GM23338 (cell line): Measurements from ENCODE around the gene GFER. TPM values are rescaled to one million over a fixed set of nuclear protein-coding genes. Genes with fewer than 3 reads are reported as not detected.

Source experiments
- ATAC-seq: fragments of 200-7000 bp; cut with Tn5 transposase; 3 replicates; pipeline ENCODE4 v1.9.1; 2020
- DNase-seq: peaks from one replicate; pipeline ENCODE4 v3.0.0-alpha.2; 2015; ENCODE audit warnings: low spot score
- H2AFZ ChIP-seq: fragments of 200-600 bp; sonication (generic); 2 replicates; pipeline ENCODE4 v1.8.0; 2016; ENCODE audit warnings: antibody characterized with exemption, mild to moderate bottlenecking, moderate library complexity
- H3F3A ChIP-seq: fragments of 200-600 bp; sonication (generic); replicated peaks from 2 replicates; pipeline ENCODE4 v1.8.0; 2017; ENCODE audit warnings: antibody characterized with exemption, mixed run types, low read depth
- H3K27ac ChIP-seq: fragments of 200-600 bp; sonication (generic); 2 replicates; pipeline ENCODE4 v1.6.1; 2016; ENCODE audit warnings: low read depth
- H3K27me3 ChIP-seq: fragments of 200-600 bp; sonication (generic); 2 replicates; pipeline ENCODE4 v1.8.0; 2016; ENCODE audit warnings: mild to moderate bottlenecking, mixed run types, moderate library complexity; ENCODE audit not compliant: insufficient read depth
- H3K36me3 ChIP-seq: fragments of 200-600 bp; sonication (generic); 2 replicates; pipeline ENCODE4 v1.8.0; 2016; ENCODE audit warnings: mild to moderate bottlenecking; ENCODE audit not compliant: insufficient read depth
- H3K4me1 ChIP-seq: fragments of 200-600 bp; sonication (generic); 2 replicates; pipeline ENCODE4 v1.8.0; 2016; ENCODE audit warnings: mild to moderate bottlenecking, moderate library complexity; ENCODE audit not compliant: insufficient read depth
- H3K4me2 ChIP-seq: fragments of 200-600 bp; sonication (generic); 2 replicates; pipeline ENCODE4 v1.7.1; 2017; ENCODE audit warnings: mixed run types
- H3K4me3 ChIP-seq: fragments of 200-600 bp; sonication (generic); 2 replicates; pipeline ENCODE4 v1.6.1; 2016; ENCODE audit warnings: mixed run types
- H3K79me2 ChIP-seq: fragments of 200-600 bp; sonication (generic); replicated peaks from 2 replicates; pipeline ENCODE4 v1.8.0; 2017; ENCODE audit warnings: mild to moderate bottlenecking; ENCODE audit not compliant: insufficient read depth
- H3K9me2 ChIP-seq: fragments of 200-600 bp; sonication (generic); 2 replicates; pipeline ENCODE4 v1.8.0; 2017; ENCODE audit not compliant: insufficient read depth
- H4K20me1 ChIP-seq: fragments of 200-600 bp; sonication (generic); replicated peaks from 2 replicates; pipeline ENCODE4 v1.8.0; 2017; ENCODE audit warnings: mild to moderate bottlenecking; ENCODE audit not compliant: insufficient read depth
- H3K27ac Mint-ChIP-seq: 2 replicates; pipeline ENCODE4 v1.8.0; 2020; ENCODE audit warnings: inconsistent platforms, mild to moderate bottlenecking, moderate library complexity, mixed read lengths
- H3K27me3 Mint-ChIP-seq: 3 replicates; pipeline ENCODE4 v1.8.0; 2022; ENCODE audit warnings: low read depth, mild to moderate bottlenecking, moderate library complexity, mixed read lengths, inconsistent platforms; ENCODE audit not compliant: insufficient read depth, poor library complexity
- H3K36me3 Mint-ChIP-seq: 3 replicates; pipeline ENCODE4 v1.8.0; 2021; ENCODE audit warnings: low read depth, mild to moderate bottlenecking, inconsistent platforms, moderate library complexity, mixed read lengths
- H3K4me1 Mint-ChIP-seq: 3 replicates; pipeline ENCODE4 v1.8.0; 2020; ENCODE audit warnings: mild to moderate bottlenecking, inconsistent platforms, mixed read lengths
- H3K4me3 Mint-ChIP-seq: 3 replicates; pipeline ENCODE4 v1.8.0; 2021; ENCODE audit warnings: moderate library complexity, mild to moderate bottlenecking, inconsistent platforms, mixed read lengths
- H3K9me3 Mint-ChIP-seq: 3 replicates; pipeline ENCODE4 v1.8.0; 2020; ENCODE audit warnings: moderate library complexity, mild to moderate bottlenecking, inconsistent platforms, mixed read lengths
- EZH2 ChIP-seq: fragments of 200-600 bp; sonication (generic); IDR thresholded peaks from one replicate; pipeline ENCODE4 v1.8.0; 2017; ENCODE audit warnings: antibody characterized with exemption, mild to moderate bottlenecking, low read depth; ENCODE audit not compliant: unreplicated experiment
- EZH2phosphoT487 ChIP-seq: fragments of 200-600 bp; sonication (generic); IDR thresholded peaks from one replicate; pipeline ENCODE4 v1.8.1; 2018; ENCODE audit warnings: antibody characterized with exemption; ENCODE audit not compliant: unreplicated experiment
- NANOG ChIP-seq: IDR thresholded peaks from 2 replicates; pipeline ENCODE4 v1.6.1; 2016; ENCODE audit warnings: antibody characterized with exemption, borderline replicate concordance
- POLR2AphosphoS5 ChIP-seq: IDR thresholded peaks from 2 replicates; pipeline ENCODE4 v1.6.1; 2016; ENCODE audit warnings: antibody characterized with exemption, low read depth
- STAT1 ChIP-seq: IDR thresholded peaks from one replicate; pipeline ENCODE4 v1.6.1; 2016; ENCODE audit warnings: antibody characterized with exemption; ENCODE audit not compliant: unreplicated experiment
- ZNF114 ChIP-seq: fragments of 250-450 bp; sonication (Bioruptor Pico); IDR thresholded peaks from 2 replicates; pipeline ENCODE4 v1.5.0; 2020; ENCODE audit warnings: mild to moderate bottlenecking, moderate library complexity
- ZNF331 ChIP-seq: fragments of 250-450 bp; sonication (Bioruptor Pico); IDR thresholded peaks from 2 replicates; pipeline ENCODE4 v1.5.0; 2020; ENCODE audit warnings: low read depth, mild to moderate bottlenecking, moderate library complexity
- polyA plus RNA-seq: library from polyadenylated mRNA; unstranded; fragments of >200 nt; fragmentation: Nextera tagmentation; extraction: Ambion mirVana; gene quantifications from 2 replicates; pipeline ENCODE4 v1.2.1, GENCODE V29; 2016
- total RNA-seq: library from RNA; depleted of rRNA; stranded (reverse); fragments of >200 nt; shearing (Covaris generic); gene quantifications from 2 replicates; pipeline ENCODE4 v1.2.3, GENCODE V29; 2014
- TF ChIP-seq, protein P1 (sequence below), 2 experiments: fragments of 200-600 bp in 1 of 2; sonication (generic) in 1 of 2; conservative IDR thresholded peaks; 2 replicates each; pipeline versions ENCODE4 v1.5.1 to v1.6.1; 2016 to 2017; ENCODE audit warnings: antibody characterized with exemption in 2 of 2, low read depth in 2 of 2, mild to moderate bottlenecking in 2 of 2, moderate library complexity in 1 of 2
- TF ChIP-seq, protein P2 (sequence below): IDR thresholded peaks from 2 replicates; pipeline ENCODE4 v1.6.1; 2016; ENCODE audit warnings: antibody characterized with exemption
- TF ChIP-seq, protein P3 (sequence below): fragments of 250-450 bp; sonication (Bioruptor Pico); IDR thresholded peaks from 2 replicates; pipeline ENCODE4 v1.5.0; 2020; ENCODE audit warnings: mild to moderate bottlenecking, moderate library complexity

GFER gene
- total and polyA plus RNA-seq, 2 experiments from 2014 or later: 40.1 to 64.5 TPM

DNA sequence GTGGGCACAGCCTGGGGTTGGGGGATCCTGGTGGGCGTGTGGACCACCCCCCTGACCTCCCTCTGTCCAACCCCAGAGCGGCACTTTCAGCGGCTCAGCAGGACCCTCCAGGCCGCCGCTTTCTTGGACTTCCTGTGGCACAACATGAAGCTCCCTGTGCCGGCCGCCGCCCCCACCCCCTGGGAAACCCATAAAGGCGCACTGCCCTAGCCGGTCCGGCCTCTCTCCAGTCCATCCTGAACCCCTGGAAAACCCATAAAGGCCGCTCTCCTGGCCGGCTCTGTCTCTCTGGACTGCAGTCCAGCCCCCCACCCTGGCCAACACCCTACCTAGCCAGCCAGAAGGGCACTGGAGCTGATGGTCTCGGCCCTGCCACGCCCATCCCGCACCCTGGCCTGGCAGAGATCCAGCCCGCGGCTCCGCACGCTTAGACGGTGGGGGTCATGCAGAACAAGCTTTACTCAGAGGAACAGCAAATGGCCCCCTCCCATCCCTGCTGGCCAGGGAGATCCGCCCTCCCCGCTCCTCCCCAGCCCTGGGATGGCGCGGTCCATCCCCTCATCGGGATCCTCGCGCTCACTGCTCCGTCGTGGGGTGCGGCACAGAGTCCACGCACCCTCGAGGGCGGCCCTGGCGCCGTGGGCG, 5.4 kb upstream of the GFER start:
- H3F3A ChIP-seq: peaks cover 23% of the 10 kb centered on the region
- Mint-ChIP-seq H3K27me3 (peaks cover 44% of the 10 kb centered on the region), H3K9me3 (no peaks in the 10 kb centered on the region), H3K4me1 (peaks cover 19% of the 10 kb centered on the region), H3K36me3 (peaks cover 11% of the 10 kb centered on the region; the same call in 2 of the 3 replicates), H3K4me3 (peak overlapping the region; percentile 38; the same call in 2 of the 3 replicates), H3K27ac (no peak overlapping the region)
- H3K27me3 ChIP-seq: peaks cover 36% of the 10 kb centered on the region
- H2AFZ ChIP-seq: no peak overlapping the region
- H3K36me3 ChIP-seq: no peaks in the 10 kb centered on the region
- TF ChIP-seq, protein P1, sequence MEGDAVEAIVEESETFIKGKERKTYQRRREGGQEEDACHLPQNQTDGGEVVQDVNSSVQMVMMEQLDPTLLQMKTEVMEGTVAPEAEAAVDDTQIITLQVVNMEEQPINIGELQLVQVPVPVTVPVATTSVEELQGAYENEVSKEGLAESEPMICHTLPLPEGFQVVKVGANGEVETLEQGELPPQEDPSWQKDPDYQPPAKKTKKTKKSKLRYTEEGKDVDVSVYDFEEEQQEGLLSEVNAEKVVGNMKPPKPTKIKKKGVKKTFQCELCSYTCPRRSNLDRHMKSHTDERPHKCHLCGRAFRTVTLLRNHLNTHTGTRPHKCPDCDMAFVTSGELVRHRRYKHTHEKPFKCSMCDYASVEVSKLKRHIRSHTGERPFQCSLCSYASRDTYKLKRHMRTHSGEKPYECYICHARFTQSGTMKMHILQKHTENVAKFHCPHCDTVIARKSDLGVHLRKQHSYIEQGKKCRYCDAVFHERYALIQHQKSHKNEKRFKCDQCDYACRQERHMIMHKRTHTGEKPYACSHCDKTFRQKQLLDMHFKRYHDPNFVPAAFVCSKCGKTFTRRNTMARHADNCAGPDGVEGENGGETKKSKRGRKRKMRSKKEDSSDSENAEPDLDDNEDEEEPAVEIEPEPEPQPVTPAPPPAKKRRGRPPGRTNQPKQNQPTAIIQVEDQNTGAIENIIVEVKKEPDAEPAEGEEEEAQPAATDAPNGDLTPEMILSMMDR (conservative IDR thresholded peaks at IDR 0.05; ENCODE audit: low read depth in 2 of 2): no peak
- TF ChIP-seq, protein P2, sequence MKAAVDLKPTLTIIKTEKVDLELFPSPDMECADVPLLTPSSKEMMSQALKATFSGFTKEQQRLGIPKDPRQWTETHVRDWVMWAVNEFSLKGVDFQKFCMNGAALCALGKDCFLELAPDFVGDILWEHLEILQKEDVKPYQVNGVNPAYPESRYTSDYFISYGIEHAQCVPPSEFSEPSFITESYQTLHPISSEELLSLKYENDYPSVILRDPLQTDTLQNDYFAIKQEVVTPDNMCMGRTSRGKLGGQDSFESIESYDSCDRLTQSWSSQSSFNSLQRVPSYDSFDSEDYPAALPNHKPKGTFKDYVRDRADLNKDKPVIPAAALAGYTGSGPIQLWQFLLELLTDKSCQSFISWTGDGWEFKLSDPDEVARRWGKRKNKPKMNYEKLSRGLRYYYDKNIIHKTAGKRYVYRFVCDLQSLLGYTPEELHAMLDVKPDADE: no peak
- TF ChIP-seq POLR2AphosphoS5: no peak
- TF ChIP-seq EZH2phosphoT487: no peak
- TF ChIP-seq EZH2: no peak
- TF ChIP-seq NANOG: no peak
- TF ChIP-seq ZNF114 (CRISPR knock-in tag): no peak
- no peak for TF ChIP-seq ZNF331 (CRISPR knock-in tag)
- TF ChIP-seq, protein P3, sequence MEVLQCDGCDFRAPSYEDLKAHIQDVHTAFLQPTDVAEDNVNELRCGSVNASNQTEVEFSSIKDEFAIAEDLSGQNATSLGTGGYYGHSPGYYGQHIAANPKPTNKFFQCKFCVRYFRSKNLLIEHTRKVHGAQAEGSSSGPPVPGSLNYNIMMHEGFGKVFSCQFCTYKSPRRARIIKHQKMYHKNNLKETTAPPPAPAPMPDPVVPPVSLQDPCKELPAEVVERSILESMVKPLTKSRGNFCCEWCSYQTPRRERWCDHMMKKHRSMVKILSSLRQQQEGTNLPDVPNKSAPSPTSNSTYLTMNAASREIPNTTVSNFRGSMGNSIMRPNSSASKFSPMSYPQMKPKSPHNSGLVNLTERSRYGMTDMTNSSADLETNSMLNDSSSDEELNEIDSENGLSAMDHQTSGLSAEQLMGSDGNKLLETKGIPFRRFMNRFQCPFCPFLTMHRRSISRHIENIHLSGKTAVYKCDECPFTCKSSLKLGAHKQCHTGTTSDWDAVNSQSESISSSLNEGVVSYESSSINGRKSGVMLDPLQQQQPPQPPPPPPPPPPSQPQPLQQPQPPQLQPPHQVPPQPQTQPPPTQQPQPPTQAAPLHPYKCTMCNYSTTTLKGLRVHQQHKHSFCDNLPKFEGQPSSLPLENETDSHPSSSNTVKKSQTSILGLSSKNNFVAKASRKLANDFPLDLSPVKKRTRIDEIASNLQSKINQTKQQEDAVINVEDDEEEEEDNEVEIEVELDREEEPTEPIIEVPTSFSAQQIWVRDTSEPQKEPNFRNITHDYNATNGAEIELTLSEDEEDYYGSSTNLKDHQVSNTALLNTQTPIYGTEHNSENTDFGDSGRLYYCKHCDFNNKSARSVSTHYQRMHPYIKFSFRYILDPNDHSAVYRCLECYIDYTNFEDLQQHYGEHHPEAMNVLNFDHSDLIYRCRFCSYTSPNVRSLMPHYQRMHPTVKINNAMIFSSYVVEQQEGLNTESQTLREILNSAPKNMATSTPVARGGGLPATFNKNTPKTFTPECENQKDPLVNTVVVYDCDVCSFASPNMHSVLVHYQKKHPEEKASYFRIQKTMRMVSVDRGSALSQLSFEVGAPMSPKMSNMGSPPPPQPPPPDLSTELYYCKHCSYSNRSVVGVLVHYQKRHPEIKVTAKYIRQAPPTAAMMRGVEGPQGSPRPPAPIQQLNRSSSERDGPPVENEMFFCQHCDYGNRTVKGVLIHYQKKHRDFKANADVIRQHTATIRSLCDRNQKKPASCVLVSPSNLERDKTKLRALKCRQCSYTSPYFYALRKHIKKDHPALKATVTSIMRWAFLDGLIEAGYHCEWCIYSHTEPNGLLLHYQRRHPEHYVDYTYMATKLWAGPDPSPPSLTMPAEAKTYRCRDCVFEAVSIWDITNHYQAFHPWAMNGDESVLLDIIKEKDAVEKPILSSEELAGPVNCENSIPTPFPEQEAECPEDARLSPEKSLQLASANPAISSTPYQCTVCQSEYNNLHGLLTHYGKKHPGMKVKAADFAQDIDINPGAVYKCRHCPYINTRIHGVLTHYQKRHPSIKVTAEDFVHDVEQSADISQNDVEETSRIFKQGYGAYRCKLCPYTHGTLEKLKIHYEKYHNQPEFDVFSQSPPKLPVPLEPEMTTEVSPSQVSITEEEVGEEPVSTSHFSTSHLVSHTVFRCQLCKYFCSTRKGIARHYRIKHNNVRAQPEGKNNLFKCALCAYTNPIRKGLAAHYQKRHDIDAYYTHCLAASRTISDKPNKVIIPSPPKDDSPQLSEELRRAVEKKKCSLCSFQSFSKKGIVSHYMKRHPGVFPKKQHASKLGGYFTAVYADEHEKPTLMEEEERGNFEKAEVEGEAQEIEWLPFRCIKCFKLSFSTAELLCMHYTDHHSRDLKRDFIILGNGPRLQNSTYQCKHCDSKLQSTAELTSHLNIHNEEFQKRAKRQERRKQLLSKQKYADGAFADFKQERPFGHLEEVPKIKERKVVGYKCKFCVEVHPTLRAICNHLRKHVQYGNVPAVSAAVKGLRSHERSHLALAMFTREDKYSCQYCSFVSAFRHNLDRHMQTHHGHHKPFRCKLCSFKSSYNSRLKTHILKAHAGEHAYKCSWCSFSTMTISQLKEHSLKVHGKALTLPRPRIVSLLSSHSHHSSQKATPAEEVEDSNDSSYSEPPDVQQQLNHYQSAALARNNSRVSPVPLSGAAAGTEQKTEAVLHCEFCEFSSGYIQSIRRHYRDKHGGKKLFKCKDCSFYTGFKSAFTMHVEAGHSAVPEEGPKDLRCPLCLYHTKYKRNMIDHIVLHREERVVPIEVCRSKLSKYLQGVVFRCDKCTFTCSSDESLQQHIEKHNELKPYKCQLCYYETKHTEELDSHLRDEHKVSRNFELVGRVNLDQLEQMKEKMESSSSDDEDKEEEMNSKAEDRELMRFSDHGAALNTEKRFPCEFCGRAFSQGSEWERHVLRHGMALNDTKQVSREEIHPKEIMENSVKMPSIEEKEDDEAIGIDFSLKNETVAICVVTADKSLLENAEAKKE: no peak
- TF ChIP-seq STAT1: no peak
- H3K9me2 ChIP-seq: no peaks in the 10 kb centered on the region
- DNase-seq (peak; percentile 59), ATAC-seq (peak; percentile 10)
- no peaks in the 10 kb centered on the region; the same call in none of the 2 replicates for H4K20me1 ChIP-seq
- H3K4me3 ChIP-seq: peak overlapping the region; percentile 68
- no peak overlapping the region for H3K27ac ChIP-seq
- H3K4me2 ChIP-seq: peak overlapping the region; percentile 89
- H3K79me2 ChIP-seq: peaks cover 2% of the 10 kb centered on the region
- peaks cover 16% of the 10 kb centered on the region for H3K4me1 ChIP-seq
